GM23338 (cell line): Measurements from ENCODE around the gene ZBTB26. TPM values are rescaled to one million over a fixed set of nuclear protein-coding genes. Genes with fewer than 3 reads are reported as not detected.

Source experiments
- ATAC-seq: fragments of 200-7000 bp; cut with Tn5 transposase; 3 replicates; pipeline ENCODE4 v1.9.1; 2020
- DNase-seq: peaks from one replicate; pipeline ENCODE4 v3.0.0-alpha.2; 2015; ENCODE audit warnings: low spot score
- H2AFZ ChIP-seq: fragments of 200-600 bp; sonication (generic); 2 replicates; pipeline ENCODE4 v1.8.0; 2016; ENCODE audit warnings: antibody characterized with exemption, mild to moderate bottlenecking, moderate library complexity
- H3F3A ChIP-seq: fragments of 200-600 bp; sonication (generic); replicated peaks from 2 replicates; pipeline ENCODE4 v1.8.0; 2017; ENCODE audit warnings: antibody characterized with exemption, mixed run types, low read depth
- H3K27ac ChIP-seq: fragments of 200-600 bp; sonication (generic); 2 replicates; pipeline ENCODE4 v1.6.1; 2016; ENCODE audit warnings: low read depth
- H3K27me3 ChIP-seq: fragments of 200-600 bp; sonication (generic); 2 replicates; pipeline ENCODE4 v1.8.0; 2016; ENCODE audit warnings: mild to moderate bottlenecking, mixed run types, moderate library complexity; ENCODE audit not compliant: insufficient read depth
- H3K36me3 ChIP-seq: fragments of 200-600 bp; sonication (generic); 2 replicates; pipeline ENCODE4 v1.8.0; 2016; ENCODE audit warnings: mild to moderate bottlenecking; ENCODE audit not compliant: insufficient read depth
- H3K4me1 ChIP-seq: fragments of 200-600 bp; sonication (generic); 2 replicates; pipeline ENCODE4 v1.8.0; 2016; ENCODE audit warnings: mild to moderate bottlenecking, moderate library complexity; ENCODE audit not compliant: insufficient read depth
- H3K4me2 ChIP-seq: fragments of 200-600 bp; sonication (generic); 2 replicates; pipeline ENCODE4 v1.7.1; 2017; ENCODE audit warnings: mixed run types
- H3K4me3 ChIP-seq: fragments of 200-600 bp; sonication (generic); 2 replicates; pipeline ENCODE4 v1.6.1; 2016; ENCODE audit warnings: mixed run types
- H3K79me2 ChIP-seq: fragments of 200-600 bp; sonication (generic); replicated peaks from 2 replicates; pipeline ENCODE4 v1.8.0; 2017; ENCODE audit warnings: mild to moderate bottlenecking; ENCODE audit not compliant: insufficient read depth
- H3K9me2 ChIP-seq: fragments of 200-600 bp; sonication (generic); 2 replicates; pipeline ENCODE4 v1.8.0; 2017; ENCODE audit not compliant: insufficient read depth
- H4K20me1 ChIP-seq: fragments of 200-600 bp; sonication (generic); replicated peaks from 2 replicates; pipeline ENCODE4 v1.8.0; 2017; ENCODE audit warnings: mild to moderate bottlenecking; ENCODE audit not compliant: insufficient read depth
- H3K27ac Mint-ChIP-seq: 2 replicates; pipeline ENCODE4 v1.8.0; 2020; ENCODE audit warnings: inconsistent platforms, mild to moderate bottlenecking, moderate library complexity, mixed read lengths
- H3K27me3 Mint-ChIP-seq: 3 replicates; pipeline ENCODE4 v1.8.0; 2022; ENCODE audit warnings: low read depth, mild to moderate bottlenecking, moderate library complexity, mixed read lengths, inconsistent platforms; ENCODE audit not compliant: insufficient read depth, poor library complexity
- H3K36me3 Mint-ChIP-seq: 3 replicates; pipeline ENCODE4 v1.8.0; 2021; ENCODE audit warnings: low read depth, mild to moderate bottlenecking, inconsistent platforms, moderate library complexity, mixed read lengths
- H3K4me1 Mint-ChIP-seq: 3 replicates; pipeline ENCODE4 v1.8.0; 2020; ENCODE audit warnings: mild to moderate bottlenecking, inconsistent platforms, mixed read lengths
- H3K4me3 Mint-ChIP-seq: 3 replicates; pipeline ENCODE4 v1.8.0; 2021; ENCODE audit warnings: moderate library complexity, mild to moderate bottlenecking, inconsistent platforms, mixed read lengths
- H3K9me3 Mint-ChIP-seq: 3 replicates; pipeline ENCODE4 v1.8.0; 2020; ENCODE audit warnings: moderate library complexity, mild to moderate bottlenecking, inconsistent platforms, mixed read lengths
- CREB1 ChIP-seq: fragments of 250-450 bp; sonication (Bioruptor Pico); IDR thresholded peaks from 2 replicates; pipeline ENCODE4 v1.5.0; 2020; ENCODE audit warnings: low read depth, mild to moderate bottlenecking, moderate library complexity
- EZH2 ChIP-seq: fragments of 200-600 bp; sonication (generic); IDR thresholded peaks from one replicate; pipeline ENCODE4 v1.8.0; 2017; ENCODE audit warnings: antibody characterized with exemption, mild to moderate bottlenecking, low read depth; ENCODE audit not compliant: unreplicated experiment
- EZH2phosphoT487 ChIP-seq: fragments of 200-600 bp; sonication (generic); IDR thresholded peaks from one replicate; pipeline ENCODE4 v1.8.1; 2018; ENCODE audit warnings: antibody characterized with exemption; ENCODE audit not compliant: unreplicated experiment
- JUNB ChIP-seq: IDR thresholded peaks from one replicate; pipeline ENCODE4 v1.6.1; 2016; ENCODE audit warnings: antibody characterized with exemption; ENCODE audit not compliant: unreplicated experiment
- NANOG ChIP-seq: IDR thresholded peaks from 2 replicates; pipeline ENCODE4 v1.6.1; 2016; ENCODE audit warnings: antibody characterized with exemption, borderline replicate concordance
- POLR2AphosphoS5 ChIP-seq: IDR thresholded peaks from 2 replicates; pipeline ENCODE4 v1.6.1; 2016; ENCODE audit warnings: antibody characterized with exemption, low read depth
- REST ChIP-seq: IDR thresholded peaks from one replicate; pipeline ENCODE4 v1.6.1; 2018; ENCODE audit warnings: antibody characterized with exemption; ENCODE audit not compliant: unreplicated experiment
- ZNF114 ChIP-seq: fragments of 250-450 bp; sonication (Bioruptor Pico); IDR thresholded peaks from 2 replicates; pipeline ENCODE4 v1.5.0; 2020; ENCODE audit warnings: mild to moderate bottlenecking, moderate library complexity
- ZNF331 ChIP-seq: fragments of 250-450 bp; sonication (Bioruptor Pico); IDR thresholded peaks from 2 replicates; pipeline ENCODE4 v1.5.0; 2020; ENCODE audit warnings: low read depth, mild to moderate bottlenecking, moderate library complexity
- ZNF462 ChIP-seq: fragments of 250-450 bp; sonication (Bioruptor Pico); IDR thresholded peaks from 2 replicates; pipeline ENCODE4 v1.5.0; 2020; ENCODE audit warnings: mild to moderate bottlenecking, moderate library complexity
- polyA plus RNA-seq: library from polyadenylated mRNA; unstranded; fragments of >200 nt; fragmentation: Nextera tagmentation; extraction: Ambion mirVana; gene quantifications from 2 replicates; pipeline ENCODE4 v1.2.1, GENCODE V29; 2016
- total RNA-seq: library from RNA; depleted of rRNA; stranded (reverse); fragments of >200 nt; shearing (Covaris generic); gene quantifications from 2 replicates; pipeline ENCODE4 v1.2.3, GENCODE V29; 2014
- TF ChIP-seq, protein P1 (sequence below), 2 experiments: fragments of 200-600 bp in 1 of 2; sonication (generic) in 1 of 2; conservative IDR thresholded peaks; 2 replicates each; pipeline versions ENCODE4 v1.5.1 to v1.6.1; 2016 to 2017; ENCODE audit warnings: antibody characterized with exemption in 2 of 2, low read depth in 2 of 2, mild to moderate bottlenecking in 2 of 2, moderate library complexity in 1 of 2
- TF ChIP-seq, protein P2 (sequence below): IDR thresholded peaks from 2 replicates; pipeline ENCODE4 v1.6.1; 2016; ENCODE audit warnings: antibody characterized with exemption

Gene ZBTB26
- total and polyA plus RNA-seq, 2 experiments from 2014 or later = 3.0 to 9.0 TPM

GRCh38 chr9:122897969-122898368, 33.3 kb downstream of the ZBTB26 start:
- peaks cover 1% of the 10 kb centered on the region; the same call in 1 of the 2 replicates for H3K4me1 ChIP-seq
- no peak overlapping the region for H3K27ac Mint-ChIP-seq
- H3K27me3 Mint-ChIP-seq = peaks cover 2% of the 10 kb centered on the region
- peaks cover 24% of the 10 kb centered on the region for H3K36me3 ChIP-seq
- H4K20me1 ChIP-seq = peaks cover 27% of the 10 kb centered on the region
- H3K4me3 ChIP-seq = no peak overlapping the region
- peaks cover 22% of the 10 kb centered on the region; the same call in 2 of the 3 replicates for H3K36me3 Mint-ChIP-seq
- H3K9me2 ChIP-seq = no peaks in the 10 kb centered on the region
- DNase-seq = no peak
- H3K27ac ChIP-seq = peak overlapping the region; percentile 45; the same call in 1 of the 2 replicates
- no peak for TF ChIP-seq NANOG
- no peak for TF ChIP-seq REST
- TF ChIP-seq ZNF331 = no peak
- no peak for TF ChIP-seq EZH2
- no peak for TF ChIP-seq JUNB
- no peak for TF ChIP-seq CREB1 (CRISPR knock-in tag)
- TF ChIP-seq, protein P1, sequence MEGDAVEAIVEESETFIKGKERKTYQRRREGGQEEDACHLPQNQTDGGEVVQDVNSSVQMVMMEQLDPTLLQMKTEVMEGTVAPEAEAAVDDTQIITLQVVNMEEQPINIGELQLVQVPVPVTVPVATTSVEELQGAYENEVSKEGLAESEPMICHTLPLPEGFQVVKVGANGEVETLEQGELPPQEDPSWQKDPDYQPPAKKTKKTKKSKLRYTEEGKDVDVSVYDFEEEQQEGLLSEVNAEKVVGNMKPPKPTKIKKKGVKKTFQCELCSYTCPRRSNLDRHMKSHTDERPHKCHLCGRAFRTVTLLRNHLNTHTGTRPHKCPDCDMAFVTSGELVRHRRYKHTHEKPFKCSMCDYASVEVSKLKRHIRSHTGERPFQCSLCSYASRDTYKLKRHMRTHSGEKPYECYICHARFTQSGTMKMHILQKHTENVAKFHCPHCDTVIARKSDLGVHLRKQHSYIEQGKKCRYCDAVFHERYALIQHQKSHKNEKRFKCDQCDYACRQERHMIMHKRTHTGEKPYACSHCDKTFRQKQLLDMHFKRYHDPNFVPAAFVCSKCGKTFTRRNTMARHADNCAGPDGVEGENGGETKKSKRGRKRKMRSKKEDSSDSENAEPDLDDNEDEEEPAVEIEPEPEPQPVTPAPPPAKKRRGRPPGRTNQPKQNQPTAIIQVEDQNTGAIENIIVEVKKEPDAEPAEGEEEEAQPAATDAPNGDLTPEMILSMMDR (conservative IDR thresholded peaks at IDR 0.05; ENCODE audit: low read depth in 2 of 2) = no peak
- no peak for TF ChIP-seq ZNF462
- no peak for TF ChIP-seq ZNF114 (CRISPR knock-in tag)
- TF ChIP-seq, protein P2, sequence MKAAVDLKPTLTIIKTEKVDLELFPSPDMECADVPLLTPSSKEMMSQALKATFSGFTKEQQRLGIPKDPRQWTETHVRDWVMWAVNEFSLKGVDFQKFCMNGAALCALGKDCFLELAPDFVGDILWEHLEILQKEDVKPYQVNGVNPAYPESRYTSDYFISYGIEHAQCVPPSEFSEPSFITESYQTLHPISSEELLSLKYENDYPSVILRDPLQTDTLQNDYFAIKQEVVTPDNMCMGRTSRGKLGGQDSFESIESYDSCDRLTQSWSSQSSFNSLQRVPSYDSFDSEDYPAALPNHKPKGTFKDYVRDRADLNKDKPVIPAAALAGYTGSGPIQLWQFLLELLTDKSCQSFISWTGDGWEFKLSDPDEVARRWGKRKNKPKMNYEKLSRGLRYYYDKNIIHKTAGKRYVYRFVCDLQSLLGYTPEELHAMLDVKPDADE = no peak
- no peak for TF ChIP-seq EZH2phosphoT487
- no peak for TF ChIP-seq POLR2AphosphoS5
- H3K9me3 Mint-ChIP-seq = no peaks in the 10 kb centered on the region
- H3K27me3 ChIP-seq = no peaks in the 10 kb centered on the region
- H3K4me2 ChIP-seq = no peak overlapping the region
- H2AFZ ChIP-seq = no peak overlapping the region
- H3F3A ChIP-seq = no peaks in the 10 kb centered on the region
- H3K4me1 Mint-ChIP-seq = no peaks in the 10 kb centered on the region
- H3K4me3 Mint-ChIP-seq = no peak overlapping the region
- ATAC-seq = no peak
- H3K79me2 ChIP-seq = peaks cover 88% of the 10 kb centered on the region
